Spinal cord (tissue), 10 donors: Measurements from ENCODE around the gene GIT2. TPM values are rescaled to one million over a fixed set of nuclear protein-coding genes. Genes with fewer than 3 reads are reported as not detected.
"Not testable (repeated sequence)": the region's sequence is repeated elsewhere in the genome, so short reads cannot be mapped to it uniquely, and the experiment has no call there.

Experiments
- DNase-seq, 6 donors: peaks; one replicate each; pipeline versions ENCODE4 v3.0.0 to v3.0.0-alpha.2; 2013 to 2015; ENCODE audit warnings: low spot score in 6 of 6, low read depth in 4 of 6
- H3K27ac ChIP-seq: one replicate; pipeline ENCODE4 v1.5.1; 2013; ENCODE audit warnings: low read depth, low read length, control low read depth
- H3K27me3 ChIP-seq: one replicate; pipeline ENCODE4 v1.6.1; 2013; ENCODE audit warnings: low read length; ENCODE audit not compliant: control insufficient read depth, insufficient read depth
- H3K36me3 ChIP-seq: one replicate; pipeline ENCODE4 v1.6.1; 2013; ENCODE audit warnings: low read length; ENCODE audit not compliant: control insufficient read depth, insufficient read depth
- H3K4me1 ChIP-seq: one replicate; pipeline ENCODE4 v1.6.1; 2013; ENCODE audit warnings: low read length; ENCODE audit not compliant: control insufficient read depth, insufficient read depth
- H3K4me3 ChIP-seq: one replicate; pipeline ENCODE4 v1.5.1; 2013; ENCODE audit warnings: low read depth, low read length, control low read depth
- H3K9me3 ChIP-seq: one replicate; pipeline ENCODE4 v1.6.1; 2013; ENCODE audit warnings: low read length; ENCODE audit not compliant: control insufficient read depth, insufficient read depth
- WGBS: methylation state at CpG from one replicate; pipeline ENCODE4 v1.1.5; 2013; ENCODE audit warnings: missing lambda C conversion rate; ENCODE audit not compliant: insufficient coverage; 5-methylcytosine and 5-hydroxymethylcytosine counted together
- polyA plus RNA-seq, 2 donors: library from polyadenylated mRNA; unstranded; fragments of 120-200 nt; gene quantifications; one replicate each; pipeline ENCODE4 v1.2.1, GENCODE V29; 2013; ENCODE audit not compliant: insufficient read length in 2 of 2
- total RNA-seq, 2 donors: library from RNA; depleted of rRNA in 1 of 2; stranded (reverse); fragments of 120-200 nt in 1 of 2; fragments of >200 nt in 1 of 2; gene quantifications; one replicate each; pipeline versions ENCODE4 v1.2.3 to v1.2.4, GENCODE V29; 2013 to 2014
- donor health status: healthy.

GIT2 gene
- total and polyA plus RNA-seq, 4 donors: 41.5 to 52.8 (median 47.6) TPM

GRCh38 chr12:109987615-109988014, 8.6 kb downstream of the GIT2 start:
- H3K27ac ChIP-seq: no peak overlapping the region
- H3K4me3 ChIP-seq: no peak overlapping the region
- peaks cover 54% of the 10 kb centered on the region for H3K36me3 ChIP-seq
- DNase-seq: no peak
- no peaks in the 10 kb centered on the region for H3K27me3 ChIP-seq
- H3K4me1 ChIP-seq: no peaks in the 10 kb centered on the region
- WGBS: 100% methylated on average over 5 of the region's 8 CpGs
- H3K9me3 ChIP-seq: no peaks in the 10 kb centered on the region

- H3K9me3 ChIP-seq, H3K27me3 ChIP-seq, H3K27ac ChIP-seq, H3K4me1 ChIP-seq, DNase-seq, H3K4me3 ChIP-seq: not testable (repeated sequence)
- WGBS: 97% methylated on average over 9 of the region's 16 CpGs
- H3K36me3 ChIP-seq: peaks cover 55% of the 10 kb centered on the region
Observed at GRCh38 chr12:109986236-109986635, 9.9 kb downstream of the GIT2 start.

GRCh38 chr12:109983432-109984142, 12.6 kb downstream of the GIT2 start:
- DNase-seq: no peak
- Histone ChIP-seq H3K36me3 (peaks cover 65% of the 10 kb centered on the region), H3K4me1 (no peaks in the 10 kb centered on the region), H3K27me3 (no peaks in the 10 kb centered on the region), H3K27ac (no peak overlapping the region), H3K9me3 (no peaks in the 10 kb centered on the region), H3K4me3 (no peak overlapping the region)
- no CpG with 5 or more reads among the region's 8 CpGs for WGBS

GRCh38 chr12:109982210-109982609, 14.0 kb downstream of the GIT2 start:
- Histone ChIP-seq H3K4me1 (no peaks in the 10 kb centered on the region), H3K27ac (no peak overlapping the region), H3K36me3 (peaks cover 67% of the 10 kb centered on the region), H3K27me3 (no peaks in the 10 kb centered on the region), H3K4me3 (no peak overlapping the region), H3K9me3 (no peaks in the 10 kb centered on the region)
- DNase-seq: no peak

GRCh38 chr12:109981311-109981710, 14.9 kb downstream of the GIT2 start:
- Histone ChIP-seq H3K9me3 (no peaks in the 10 kb centered on the region), H3K27ac (no peak overlapping the region), H3K4me1 (no peaks in the 10 kb centered on the region), H3K36me3 (peaks cover 70% of the 10 kb centered on the region), H3K27me3 (no peaks in the 10 kb centered on the region), H3K4me3 (no peak overlapping the region)
- DNase-seq: no peak
- 100% methylated on average over 3 of the region's 5 CpGs for WGBS

- peaks cover 57% of the 10 kb centered on the region for H3K36me3 ChIP-seq
- H3K9me3 ChIP-seq: no peaks in the 10 kb centered on the region
- no peak overlapping the region for H3K27ac ChIP-seq
- H3K4me1 ChIP-seq: no peaks in the 10 kb centered on the region
- no peak overlapping the region for H3K4me3 ChIP-seq
- H3K27me3 ChIP-seq: no peaks in the 10 kb centered on the region
- DNase-seq: no peak
- WGBS: 100% methylated on average over 1 of the region's 4 CpGs
Observed at GRCh38 chr12:109972821-109973220, 23.3 kb downstream of the GIT2 start.

- 100% methylated on average over 2 of the region's 8 CpGs for WGBS
- no peak overlapping the region for H3K27ac ChIP-seq
- H3K27me3 ChIP-seq: no peaks in the 10 kb centered on the region
- DNase-seq: no peak
- H3K36me3 ChIP-seq: peaks cover 45% of the 10 kb centered on the region
- H3K4me1 ChIP-seq: no peaks in the 10 kb centered on the region
- no peaks in the 10 kb centered on the region for H3K9me3 ChIP-seq
- no peak overlapping the region for H3K4me3 ChIP-seq
Observed at GRCh38 chr12:109968801-109969200, 27.4 kb downstream of the GIT2 start.

- WGBS: no CpG with 5 or more reads among the region's 2 CpGs
- H3K4me3 ChIP-seq: no peak overlapping the region
- no peaks in the 10 kb centered on the region for H3K4me1 ChIP-seq
- H3K9me3 ChIP-seq: no peaks in the 10 kb centered on the region
- DNase-seq: no peak
- H3K36me3 ChIP-seq: peaks cover 48% of the 10 kb centered on the region
- H3K27me3 ChIP-seq: no peaks in the 10 kb centered on the region
- H3K27ac ChIP-seq: no peak overlapping the region
Observed at GRCh38 chr12:109968032-109968420, 28.1 kb downstream of the GIT2 start.

- peaks cover 49% of the 10 kb centered on the region for H3K36me3 ChIP-seq
Observed at GRCh38 chr12:109967383-109968031, 28.7 kb downstream of the GIT2 start.

GRCh38 chr12:109966546-109966945, 29.6 kb downstream of the GIT2 start:
- H3K9me3 ChIP-seq: no peaks in the 10 kb centered on the region
- no peaks in the 10 kb centered on the region for H3K4me1 ChIP-seq
- WGBS: 100% methylated on average over 1 of the region's 4 CpGs
- no peak overlapping the region for H3K27ac ChIP-seq
- DNase-seq: no peak
- no peaks in the 10 kb centered on the region for H3K27me3 ChIP-seq
- H3K36me3 ChIP-seq: peaks cover 57% of the 10 kb centered on the region
- no peak overlapping the region for H3K4me3 ChIP-seq

More at GRCh38 chr12:109967383-109968031, 28.7 kb downstream of the GIT2 start:
- no peak for DNase-seq
- Histone ChIP-seq H3K27me3 (no peaks in the 10 kb centered on the region), H3K4me1 (no peaks in the 10 kb centered on the region), H3K27ac (no peak overlapping the region), H3K4me3 (no peak overlapping the region), H3K9me3 (no peaks in the 10 kb centered on the region)
- 34% methylated on average over 2 of the region's 8 CpGs for WGBS
